NCI-H128 (cell line): ENCODE results near the gene DMPK.
"Not testable (repeated sequence)": the region's sequence is repeated elsewhere in the genome, so short reads cannot be mapped to it uniquely, and the experiment has no call there.

Experiments
- DNase-seq: peaks from one replicate; lab custom pipeline; 2025; ENCODE audit not compliant: unreplicated experiment; lab: John Stamatoyannopoulos, UW

Gene DMPK

GRCh38 chr19:45815481-45816216, 33.4 kb upstream of the DMPK start:
- no peak for DNase-seq

GRCh38 chr19:45814851-45815480, 32.7 kb upstream of the DMPK start, which contains the start of gene RSPH6A:
Gene RSPH6A, minus strand, starts transcription at chr19:45815308. Its CDS starts 132 bp downstream, at chr19:45815176.
- no peak for DNase-seq

- DNase-seq, result no peak
Observed at GRCh38 chr19:45814166-45814780, 32.0 kb upstream of the DMPK start.

DNA sequence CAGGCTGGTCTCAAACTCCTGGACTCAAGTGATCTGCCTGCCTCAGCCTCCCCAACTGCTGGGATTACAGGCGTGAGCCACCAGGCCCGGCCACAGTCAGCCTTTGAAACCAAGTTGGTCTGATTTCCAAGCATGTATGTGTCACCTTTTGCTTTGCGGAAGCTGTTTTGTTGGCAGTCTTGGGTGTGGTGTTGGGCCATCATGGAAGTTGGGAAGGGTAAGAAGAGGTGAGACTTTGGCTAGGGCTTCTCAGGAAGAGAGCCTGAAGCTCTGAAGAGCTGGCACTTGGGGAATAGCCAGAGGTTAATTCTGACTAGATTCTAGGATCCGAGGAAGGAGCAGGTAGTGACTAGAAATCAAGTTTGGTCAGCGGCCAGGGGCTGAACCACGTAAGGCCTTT, 30.0 kb upstream of the DMPK start:
- DNase-seq, result no peak

DNA sequence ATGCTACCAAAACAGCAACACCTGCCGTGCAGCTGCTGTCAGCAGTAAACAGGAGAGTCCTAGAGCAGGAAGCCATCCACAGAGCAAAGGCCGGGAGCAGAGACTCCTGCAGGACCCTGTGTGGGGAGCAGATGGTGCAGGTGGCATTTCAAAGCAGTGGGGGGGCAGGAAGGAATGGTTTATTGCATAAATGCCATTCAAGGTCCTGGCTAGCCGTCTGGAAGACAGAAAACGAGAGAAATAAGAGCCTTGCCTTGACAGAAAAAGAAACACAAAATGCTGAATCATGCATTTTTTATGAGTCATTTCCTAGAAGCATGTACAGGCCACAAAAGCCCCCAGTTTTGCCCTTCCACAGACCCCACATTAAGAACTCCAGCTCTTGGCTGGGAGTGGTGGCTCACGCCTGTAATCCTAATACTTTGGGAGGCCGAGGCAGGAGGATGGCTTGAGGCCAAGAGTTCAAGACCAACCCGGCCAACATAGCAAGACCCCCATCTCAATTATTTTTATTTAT, 27.4 kb upstream of the DMPK start:
- no peak for DNase-seq

DNA sequence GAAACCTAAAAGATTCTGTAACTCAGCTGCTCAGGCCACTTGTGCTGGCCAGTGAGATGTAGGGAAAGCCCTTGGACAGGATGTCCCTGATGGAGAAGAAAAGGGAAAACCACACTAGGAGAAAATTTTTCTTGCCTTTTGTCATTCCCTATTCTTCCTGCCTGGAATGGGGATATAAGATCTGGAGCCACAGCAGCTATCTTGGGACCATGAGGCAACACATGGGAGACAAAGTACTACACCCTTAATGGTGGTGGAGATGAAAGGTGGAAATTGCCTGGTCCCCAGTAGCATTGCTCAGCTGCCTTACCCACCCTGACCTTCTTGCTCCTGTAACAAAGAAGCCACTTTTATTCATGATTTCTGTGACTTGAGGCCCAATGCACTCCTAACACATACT, 23.4 kb upstream of the DMPK start:
- no peak for DNase-seq

DNA sequence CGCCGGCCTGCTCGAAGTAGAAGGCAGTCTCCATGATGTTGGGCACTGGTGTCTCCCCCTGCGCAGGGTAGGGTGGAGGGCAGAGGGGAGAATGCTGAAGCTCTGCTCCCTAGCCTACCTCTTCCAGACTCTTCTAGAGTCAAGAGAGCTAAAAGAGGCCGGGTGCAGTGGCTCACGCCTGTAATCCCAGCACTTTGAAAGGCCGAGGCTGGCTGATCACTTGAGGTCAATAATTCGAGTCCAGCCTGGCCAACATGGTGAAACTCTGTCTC, 22.6 kb upstream of the DMPK start:
- DNase-seq, result no peak

DNA sequence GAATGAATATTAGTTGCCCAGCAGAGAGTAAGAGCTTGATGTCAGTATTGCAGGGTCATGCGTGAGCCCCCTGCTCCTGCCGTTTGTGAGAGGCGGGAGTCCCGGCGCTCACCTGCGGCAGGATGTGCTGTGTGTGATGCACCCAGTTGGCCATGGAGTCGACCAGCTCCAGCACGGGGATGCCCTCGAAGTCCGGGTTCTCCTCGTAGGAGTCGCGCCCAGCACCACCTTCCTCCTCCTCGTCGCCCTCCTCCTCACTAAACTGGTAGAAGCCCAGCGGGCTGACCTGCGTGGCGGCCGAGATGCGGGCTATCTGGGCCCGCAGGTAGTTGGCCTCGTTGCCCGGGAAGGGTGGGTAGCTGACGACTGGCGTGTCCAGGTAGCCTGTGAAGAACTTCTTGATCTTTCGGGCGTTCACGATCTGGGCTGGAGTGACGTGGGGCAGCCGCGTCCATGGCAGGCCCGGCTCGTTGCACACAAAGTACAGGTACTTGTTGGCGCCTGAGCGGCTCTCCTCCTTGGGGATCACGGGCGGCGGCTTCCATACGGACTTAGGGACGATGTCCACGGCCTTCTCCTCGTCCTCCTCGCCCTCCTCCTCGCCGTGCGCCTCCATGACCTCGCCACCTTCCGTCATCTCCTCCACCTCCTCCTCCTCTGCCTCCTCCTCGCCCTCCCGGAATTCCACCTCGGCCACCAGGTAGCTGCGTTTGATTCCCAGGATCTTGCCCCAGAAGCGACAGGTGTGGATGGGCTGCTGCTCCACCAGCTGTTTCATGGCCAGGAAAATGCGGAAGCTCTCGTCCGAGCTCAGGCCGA, 22.1 kb upstream of the DMPK start:
- DNase-seq, result no peak

- DNase-seq, result no peak
Observed at GRCh38 chr19:45801603-45802175, 19.4 kb upstream of the DMPK start.

DNA sequence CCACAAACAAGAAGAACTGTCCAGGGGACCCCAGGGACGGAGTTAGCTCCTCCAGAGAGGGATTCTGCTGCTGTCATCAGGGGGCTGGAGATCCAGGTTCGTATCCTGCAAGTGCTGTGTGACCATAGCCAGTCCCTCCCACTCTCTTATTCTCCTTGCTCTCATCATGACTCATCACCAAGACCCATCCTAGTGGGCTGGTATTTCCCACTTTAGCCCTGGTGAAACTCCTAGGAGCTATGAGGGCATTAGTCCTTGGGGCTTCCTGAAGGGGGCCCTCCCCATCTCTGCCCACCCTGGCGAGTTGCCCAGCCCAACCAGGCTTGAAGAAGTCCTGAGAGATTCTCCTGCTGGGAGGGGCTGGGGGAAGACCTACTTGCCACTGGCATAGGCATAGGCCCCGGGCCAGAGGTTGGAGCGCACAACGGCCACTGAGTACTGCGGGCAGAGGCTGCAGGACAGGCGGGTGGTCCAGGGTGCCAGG, 17.8 kb upstream of the DMPK start:
- no peak for DNase-seq

DNA sequence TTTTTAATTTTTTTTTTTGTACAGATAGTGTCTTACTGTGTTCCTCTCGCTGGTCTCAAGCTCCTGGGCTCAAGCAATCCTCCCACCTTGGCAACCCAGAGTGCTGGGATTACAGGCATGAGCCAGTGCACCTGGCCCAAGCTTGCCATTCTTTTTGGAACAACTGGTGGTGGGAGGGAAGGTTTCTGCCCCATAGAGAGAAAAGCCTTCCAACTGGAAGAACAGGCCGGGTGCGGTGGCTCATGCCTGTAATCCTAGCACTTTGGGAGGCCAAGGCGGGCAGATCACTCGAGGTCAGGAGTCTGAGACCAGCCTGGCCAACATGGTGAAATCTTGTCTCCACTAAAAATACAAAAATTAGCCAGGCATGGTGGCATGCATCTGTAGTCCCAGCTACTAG, 17.3 kb upstream of the DMPK start:
- DNase-seq, result not testable (repeated sequence)

DNA sequence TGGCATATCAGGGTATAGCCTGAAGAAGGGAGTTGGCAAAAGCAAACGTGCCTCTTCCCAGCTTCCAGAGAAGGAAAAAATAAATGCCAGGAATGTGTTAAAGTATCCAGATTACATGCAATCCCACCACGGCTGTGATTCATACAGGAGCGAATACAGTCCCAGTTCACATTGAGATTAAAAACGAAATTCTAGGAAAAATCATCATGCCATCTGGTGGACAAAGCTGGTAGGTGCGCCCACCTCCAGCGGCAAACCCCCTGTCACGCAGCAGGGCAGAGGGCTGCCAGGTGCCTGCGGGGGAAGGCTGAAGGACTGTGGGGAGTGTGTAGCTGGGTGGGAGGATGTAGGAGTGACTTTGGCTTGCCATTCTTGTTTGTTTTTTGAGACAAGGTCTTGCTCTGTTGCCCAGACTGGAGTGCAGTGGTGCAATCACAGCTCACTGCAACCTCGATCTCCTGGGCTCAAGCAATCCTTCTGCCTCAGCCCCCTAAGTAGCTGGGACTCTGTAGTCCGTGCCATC, 16.8 kb upstream of the DMPK start:
- DNase-seq, result peak; percentile 53

GRCh38 chr19:45794627-45795026, 12.3 kb upstream of the DMPK start:
- no peak for DNase-seq

DNA sequence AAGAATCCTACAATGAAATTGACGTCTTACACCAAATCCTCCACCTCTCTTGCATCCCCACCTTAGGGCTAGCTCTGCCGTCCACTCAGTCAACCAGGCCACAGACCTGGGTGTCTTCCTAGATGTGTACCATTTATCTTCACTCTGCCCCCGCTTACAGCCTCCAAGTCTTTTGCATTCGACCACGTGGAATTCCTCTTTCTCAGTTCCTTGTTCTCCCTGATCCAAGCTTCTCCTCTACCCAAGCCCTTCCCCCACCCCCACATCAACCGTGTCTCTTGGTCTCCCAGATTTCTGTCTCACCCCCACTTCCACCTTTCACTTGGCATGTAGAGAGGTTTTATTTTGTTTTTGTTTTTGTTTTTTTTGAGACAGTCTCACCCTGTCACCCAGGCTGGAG, 11.6 kb upstream of the DMPK start:
- no peak for DNase-seq

DNA sequence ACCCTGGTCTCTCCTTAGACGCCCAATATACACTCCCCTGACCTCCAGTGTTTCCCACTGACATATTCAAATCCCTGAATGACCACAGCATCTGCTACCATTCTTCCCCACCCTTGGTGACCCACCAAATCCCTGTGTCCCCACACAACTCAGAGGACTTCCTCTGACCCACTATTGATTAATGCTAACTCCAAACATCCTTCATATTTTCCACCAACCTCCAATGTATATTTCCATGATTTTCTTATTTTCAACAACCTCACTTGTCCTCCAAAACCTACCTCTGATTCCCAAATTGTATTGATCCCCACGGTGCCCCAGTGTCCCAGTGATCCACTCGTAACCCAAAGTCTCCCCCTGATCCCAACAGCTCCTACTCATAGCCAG, 10.9 kb upstream of the DMPK start:
- DNase-seq, result no peak

- peak; percentile 98 for DNase-seq
Observed at GRCh38 chr19:45792470-45793177, 10.3 kb upstream of the DMPK start, which contains the start of gene DMWD. Gene DMWD, minus strand, starts transcription at chr19:45792845. Its CDS starts 89 bp downstream, at chr19:45792756.

DNA sequence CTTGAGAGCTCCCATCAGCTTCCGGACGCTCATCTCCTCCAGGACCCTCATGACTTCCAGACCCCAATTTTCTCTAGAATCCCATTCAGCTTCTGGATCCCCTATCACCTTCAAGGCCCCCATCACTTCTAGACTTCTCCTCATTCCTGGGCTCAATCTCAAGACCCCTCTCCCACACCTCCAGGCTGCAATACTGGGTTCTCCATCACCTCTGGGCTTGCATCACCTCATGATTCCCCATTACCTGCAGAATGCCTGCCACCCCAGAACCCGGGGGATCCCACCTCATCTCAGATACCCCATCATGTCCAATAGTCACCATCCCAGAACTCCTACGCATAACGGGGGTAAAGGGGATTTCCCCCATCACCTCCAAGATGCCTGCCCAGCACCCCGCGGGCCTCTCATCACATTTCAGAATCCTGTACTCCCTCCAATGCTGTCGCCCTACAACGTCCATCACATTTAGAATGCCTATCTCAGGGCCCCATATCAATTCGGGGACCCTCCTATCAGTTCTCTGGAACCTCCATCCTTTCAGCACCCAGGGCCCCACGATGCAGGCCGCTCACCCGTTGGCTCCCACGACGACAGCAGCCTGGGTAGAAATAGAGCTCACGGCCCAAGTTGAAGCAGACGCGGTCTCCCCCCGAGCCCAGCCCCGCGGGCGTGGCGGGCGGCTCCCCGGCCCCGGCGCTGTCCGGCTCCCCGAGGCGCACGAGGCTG, 9.6 kb upstream of the DMPK start:
- DNase-seq, result no peak

- no peak for DNase-seq
Observed at GRCh38 chr19:45790942-45791341, 8.7 kb upstream of the DMPK start.

DNA sequence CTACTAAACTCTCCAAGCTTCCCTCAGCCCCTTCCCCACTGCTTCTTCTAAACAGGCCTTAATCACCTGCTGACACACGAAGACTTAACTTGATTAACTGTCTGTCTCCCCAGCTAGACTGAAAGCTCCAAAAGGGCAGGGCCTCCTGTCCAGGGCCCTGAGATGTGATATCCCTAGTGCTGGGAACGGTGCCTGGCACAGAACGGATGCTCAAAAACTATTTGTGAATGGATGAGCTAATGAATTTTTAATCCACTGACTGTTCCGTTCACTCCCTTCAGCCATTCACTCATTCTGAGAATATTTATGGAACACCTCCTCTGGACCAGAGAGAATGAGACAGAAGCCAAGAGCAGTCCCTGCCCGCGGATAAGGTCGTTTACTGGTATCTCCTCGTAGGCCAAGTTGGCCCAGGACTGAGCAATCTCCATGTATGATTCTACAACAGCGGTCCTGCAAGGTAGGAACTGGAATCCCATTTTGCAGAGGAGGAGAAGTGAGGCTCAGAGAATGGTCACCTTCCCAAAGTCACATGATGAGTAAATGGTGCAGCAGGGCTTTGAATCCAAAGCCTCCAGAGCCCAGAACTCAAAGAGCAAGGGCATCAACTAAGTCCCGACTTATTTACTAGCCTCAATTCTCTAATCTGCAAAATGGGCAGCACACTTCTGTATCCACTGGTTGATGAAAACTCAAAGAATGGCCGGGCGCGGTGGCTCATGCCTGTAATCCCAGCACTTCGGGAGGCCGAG, 6.9 kb upstream of the DMPK start:
- DNase-seq, result no peak
